ENCODE results near the gene ITGB7. TPM values are rescaled to one million over a fixed set of nuclear protein-coding genes. Genes with fewer than 3 reads are reported as not detected.

The ITGB7 gene
- total and polyA plus RNA-seq, 9 of the 15 experiments (the other 6 are each of a cell fraction or from before 2014, with no cell fraction given) = 0.06 to 2.0 (median 0.67) TPM

DNA sequence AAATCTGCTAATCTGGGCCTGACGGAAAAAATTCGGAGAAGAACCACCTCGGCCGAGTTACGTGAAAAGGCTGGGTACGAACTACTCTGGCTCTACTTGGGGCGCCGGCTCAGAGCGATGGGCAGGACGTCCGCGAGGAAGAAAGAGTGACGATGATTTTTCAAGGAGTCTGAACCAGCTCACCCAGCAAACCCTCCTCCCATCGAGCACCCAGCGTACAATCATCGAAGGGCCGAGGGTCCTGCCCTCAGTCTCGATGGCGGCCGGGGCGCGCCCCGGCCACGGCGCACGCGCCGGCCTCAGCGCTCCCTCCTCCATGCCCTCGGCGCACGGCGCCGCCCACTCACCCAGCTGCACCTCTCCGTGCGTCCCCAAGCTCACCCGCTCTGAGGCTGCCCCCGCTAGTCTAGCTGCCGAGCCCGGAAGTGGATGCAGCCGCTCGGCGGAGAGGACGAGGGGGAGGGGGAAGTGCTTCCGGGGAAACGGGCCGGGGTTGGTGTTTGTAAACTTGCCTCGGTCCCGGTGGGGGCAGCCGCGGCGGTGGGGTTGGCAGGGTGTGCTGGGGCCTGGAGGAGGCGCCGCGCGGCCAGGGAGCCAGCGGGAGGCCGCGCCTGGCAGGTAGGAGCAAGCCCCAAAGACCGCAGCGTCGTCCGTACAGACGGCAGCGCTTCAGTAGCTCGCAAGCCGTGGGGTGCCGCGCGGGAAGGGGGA is 26.7 kb downstream of the ITGB7 start, which contains the start of the genes CSAD and ZNF740 (continued):
- TF ChIP-seq L3MBTL2 (IDR thresholded peaks at IDR 0.05) (peak; percentile 90), ZNF77 (CRISPR knock-in tag; IDR thresholded peaks at IDR 0.05) (no peak), BRD4 (IDR thresholded peaks at IDR 0.05) (0 out of 2 replicates have a peak, but pooled peaks have one; percentile 47), SLC30A9 (CRISPR knock-in tag; IDR thresholded peaks at IDR 0.05) (no peak), TRIM28 (IDR thresholded peaks at IDR 0.05) (peak; percentile 4; the same call in 1 of the 2 replicates), SREBF1 (IDR thresholded peaks at IDR 0.05; ENCODE audit: borderline replicate concordance, low read depth, low read length) (peak; percentile 54; the same call in 1 of the 2 replicates)
- TF ChIP-seq, protein P1, sequence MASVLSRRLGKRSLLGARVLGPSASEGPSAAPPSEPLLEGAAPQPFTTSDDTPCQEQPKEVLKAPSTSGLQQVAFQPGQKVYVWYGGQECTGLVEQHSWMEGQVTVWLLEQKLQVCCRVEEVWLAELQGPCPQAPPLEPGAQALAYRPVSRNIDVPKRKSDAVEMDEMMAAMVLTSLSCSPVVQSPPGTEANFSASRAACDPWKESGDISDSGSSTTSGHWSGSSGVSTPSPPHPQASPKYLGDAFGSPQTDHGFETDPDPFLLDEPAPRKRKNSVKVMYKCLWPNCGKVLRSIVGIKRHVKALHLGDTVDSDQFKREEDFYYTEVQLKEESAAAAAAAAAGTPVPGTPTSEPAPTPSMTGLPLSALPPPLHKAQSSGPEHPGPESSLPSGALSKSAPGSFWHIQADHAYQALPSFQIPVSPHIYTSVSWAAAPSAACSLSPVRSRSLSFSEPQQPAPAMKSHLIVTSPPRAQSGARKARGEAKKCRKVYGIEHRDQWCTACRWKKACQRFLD (CRISPR knock-in tag; IDR thresholded peaks at IDR 0.05) = peak; percentile 81
- TF ChIP-seq, protein P2, sequence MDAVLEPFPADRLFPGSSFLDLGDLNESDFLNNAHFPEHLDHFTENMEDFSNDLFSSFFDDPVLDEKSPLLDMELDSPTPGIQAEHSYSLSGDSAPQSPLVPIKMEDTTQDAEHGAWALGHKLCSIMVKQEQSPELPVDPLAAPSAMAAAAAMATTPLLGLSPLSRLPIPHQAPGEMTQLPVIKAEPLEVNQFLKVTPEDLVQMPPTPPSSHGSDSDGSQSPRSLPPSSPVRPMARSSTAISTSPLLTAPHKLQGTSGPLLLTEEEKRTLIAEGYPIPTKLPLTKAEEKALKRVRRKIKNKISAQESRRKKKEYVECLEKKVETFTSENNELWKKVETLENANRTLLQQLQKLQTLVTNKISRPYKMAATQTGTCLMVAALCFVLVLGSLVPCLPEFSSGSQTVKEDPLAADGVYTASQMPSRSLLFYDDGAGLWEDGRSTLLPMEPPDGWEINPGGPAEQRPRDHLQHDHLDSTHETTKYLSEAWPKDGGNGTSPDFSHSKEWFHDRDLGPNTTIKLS (IDR thresholded peaks at IDR 0.05; ENCODE audit: borderline replicate concordance, low read depth) = no peak; the same call in 1 of the 2 replicates
- TF ChIP-seq, protein P3, sequence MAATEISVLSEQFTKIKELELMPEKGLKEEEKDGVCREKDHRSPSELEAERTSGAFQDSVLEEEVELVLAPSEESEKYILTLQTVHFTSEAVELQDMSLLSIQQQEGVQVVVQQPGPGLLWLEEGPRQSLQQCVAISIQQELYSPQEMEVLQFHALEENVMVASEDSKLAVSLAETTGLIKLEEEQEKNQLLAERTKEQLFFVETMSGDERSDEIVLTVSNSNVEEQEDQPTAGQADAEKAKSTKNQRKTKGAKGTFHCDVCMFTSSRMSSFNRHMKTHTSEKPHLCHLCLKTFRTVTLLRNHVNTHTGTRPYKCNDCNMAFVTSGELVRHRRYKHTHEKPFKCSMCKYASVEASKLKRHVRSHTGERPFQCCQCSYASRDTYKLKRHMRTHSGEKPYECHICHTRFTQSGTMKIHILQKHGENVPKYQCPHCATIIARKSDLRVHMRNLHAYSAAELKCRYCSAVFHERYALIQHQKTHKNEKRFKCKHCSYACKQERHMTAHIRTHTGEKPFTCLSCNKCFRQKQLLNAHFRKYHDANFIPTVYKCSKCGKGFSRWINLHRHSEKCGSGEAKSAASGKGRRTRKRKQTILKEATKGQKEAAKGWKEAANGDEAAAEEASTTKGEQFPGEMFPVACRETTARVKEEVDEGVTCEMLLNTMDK (IDR thresholded peaks at IDR 0.05; ENCODE audit: borderline replicate concordance, insufficient read depth, low read depth, low read length, poor library complexity, severe bottlenecking) = peak; percentile 11
- TF ChIP-seq, protein P4, sequence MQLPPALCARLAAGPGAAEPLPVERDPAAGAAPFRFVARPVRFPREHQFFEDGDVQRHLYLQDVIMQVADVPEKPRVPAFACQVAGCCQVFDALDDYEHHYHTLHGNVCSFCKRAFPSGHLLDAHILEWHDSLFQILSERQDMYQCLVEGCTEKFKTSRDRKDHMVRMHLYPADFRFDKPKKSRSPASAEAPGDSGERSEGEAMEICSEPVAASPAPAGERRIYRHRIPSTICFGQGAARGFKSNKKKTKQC (CRISPR knock-in tag; IDR thresholded peaks at IDR 0.05) = peak; percentile 67
- TF ChIP-seq, protein P5, sequence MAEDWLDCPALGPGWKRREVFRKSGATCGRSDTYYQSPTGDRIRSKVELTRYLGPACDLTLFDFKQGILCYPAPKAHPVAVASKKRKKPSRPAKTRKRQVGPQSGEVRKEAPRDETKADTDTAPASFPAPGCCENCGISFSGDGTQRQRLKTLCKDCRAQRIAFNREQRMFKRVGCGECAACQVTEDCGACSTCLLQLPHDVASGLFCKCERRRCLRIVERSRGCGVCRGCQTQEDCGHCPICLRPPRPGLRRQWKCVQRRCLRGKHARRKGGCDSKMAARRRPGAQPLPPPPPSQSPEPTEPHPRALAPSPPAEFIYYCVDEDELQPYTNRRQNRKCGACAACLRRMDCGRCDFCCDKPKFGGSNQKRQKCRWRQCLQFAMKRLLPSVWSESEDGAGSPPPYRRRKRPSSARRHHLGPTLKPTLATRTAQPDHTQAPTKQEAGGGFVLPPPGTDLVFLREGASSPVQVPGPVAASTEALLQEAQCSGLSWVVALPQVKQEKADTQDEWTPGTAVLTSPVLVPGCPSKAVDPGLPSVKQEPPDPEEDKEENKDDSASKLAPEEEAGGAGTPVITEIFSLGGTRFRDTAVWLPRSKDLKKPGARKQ (CRISPR knock-in tag; IDR thresholded peaks at IDR 0.05) = no peak
- TF ChIP-seq, protein P6, sequence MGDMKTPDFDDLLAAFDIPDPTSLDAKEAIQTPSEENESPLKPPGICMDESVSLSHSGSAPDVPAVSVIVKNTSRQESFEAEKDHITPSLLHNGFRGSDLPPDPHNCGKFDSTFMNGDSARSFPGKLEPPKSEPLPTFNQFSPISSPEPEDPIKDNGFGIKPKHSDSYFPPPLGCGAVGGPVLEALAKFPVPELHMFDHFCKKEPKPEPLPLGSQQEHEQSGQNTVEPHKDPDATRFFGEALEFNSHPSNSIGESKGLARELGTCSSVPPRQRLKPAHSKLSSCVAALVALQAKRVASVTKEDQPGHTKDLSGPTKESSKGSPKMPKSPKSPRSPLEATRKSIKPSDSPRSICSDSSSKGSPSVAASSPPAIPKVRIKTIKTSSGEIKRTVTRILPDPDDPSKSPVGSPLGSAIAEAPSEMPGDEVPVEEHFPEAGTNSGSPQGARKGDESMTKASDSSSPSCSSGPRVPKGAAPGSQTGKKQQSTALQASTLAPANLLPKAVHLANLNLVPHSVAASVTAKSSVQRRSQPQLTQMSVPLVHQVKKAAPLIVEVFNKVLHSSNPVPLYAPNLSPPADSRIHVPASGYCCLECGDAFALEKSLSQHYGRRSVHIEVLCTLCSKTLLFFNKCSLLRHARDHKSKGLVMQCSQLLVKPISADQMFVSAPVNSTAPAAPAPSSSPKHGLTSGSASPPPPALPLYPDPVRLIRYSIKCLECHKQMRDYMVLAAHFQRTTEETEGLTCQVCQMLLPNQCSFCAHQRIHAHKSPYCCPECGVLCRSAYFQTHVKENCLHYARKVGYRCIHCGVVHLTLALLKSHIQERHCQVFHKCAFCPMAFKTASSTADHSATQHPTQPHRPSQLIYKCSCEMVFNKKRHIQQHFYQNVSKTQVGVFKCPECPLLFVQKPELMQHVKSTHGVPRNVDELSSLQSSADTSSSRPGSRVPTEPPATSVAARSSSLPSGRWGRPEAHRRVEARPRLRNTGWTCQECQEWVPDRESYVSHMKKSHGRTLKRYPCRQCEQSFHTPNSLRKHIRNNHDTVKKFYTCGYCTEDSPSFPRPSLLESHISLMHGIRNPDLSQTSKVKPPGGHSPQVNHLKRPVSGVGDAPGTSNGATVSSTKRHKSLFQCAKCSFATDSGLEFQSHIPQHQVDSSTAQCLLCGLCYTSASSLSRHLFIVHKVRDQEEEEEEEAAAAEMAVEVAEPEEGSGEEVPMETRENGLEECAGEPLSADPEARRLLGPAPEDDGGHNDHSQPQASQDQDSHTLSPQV (IDR thresholded peaks at IDR 0.05) = peak; percentile 65; the same call in 1 of the 2 replicates
